Daoy (cell line): ENCODE data around the gene VDAC2. TPM values are rescaled to one million over a fixed set of nuclear protein-coding genes. Genes with fewer than 3 reads are reported as not detected.

Source experiments
- DNase-seq: peaks from one replicate; pipeline ENCODE4 v3.0.0-alpha.2; 2015; ENCODE audit warnings: low read depth
- total RNA-seq: library from RNA; depleted of rRNA; stranded (reverse); fragments of >200 nt; shearing (Covaris generic); gene quantifications from 2 replicates; pipeline ENCODE4 v1.2.3, GENCODE V29; 2014

The VDAC2 gene
- total RNA-seq, 1 experiment from 2014 or later = 177 TPM

- DNase-seq = peak; percentile 73
Observed at GRCh38 chr10:75230600-75231038, 20.0 kb downstream of the VDAC2 start.

- DNase-seq = no peak
Observed at GRCh38 chr10:75231672-75232581, 21.3 kb downstream of the VDAC2 start.

GRCh38 chr10:75233444-75234016, 22.9 kb downstream of the VDAC2 start:
- no peak for DNase-seq

DNA sequence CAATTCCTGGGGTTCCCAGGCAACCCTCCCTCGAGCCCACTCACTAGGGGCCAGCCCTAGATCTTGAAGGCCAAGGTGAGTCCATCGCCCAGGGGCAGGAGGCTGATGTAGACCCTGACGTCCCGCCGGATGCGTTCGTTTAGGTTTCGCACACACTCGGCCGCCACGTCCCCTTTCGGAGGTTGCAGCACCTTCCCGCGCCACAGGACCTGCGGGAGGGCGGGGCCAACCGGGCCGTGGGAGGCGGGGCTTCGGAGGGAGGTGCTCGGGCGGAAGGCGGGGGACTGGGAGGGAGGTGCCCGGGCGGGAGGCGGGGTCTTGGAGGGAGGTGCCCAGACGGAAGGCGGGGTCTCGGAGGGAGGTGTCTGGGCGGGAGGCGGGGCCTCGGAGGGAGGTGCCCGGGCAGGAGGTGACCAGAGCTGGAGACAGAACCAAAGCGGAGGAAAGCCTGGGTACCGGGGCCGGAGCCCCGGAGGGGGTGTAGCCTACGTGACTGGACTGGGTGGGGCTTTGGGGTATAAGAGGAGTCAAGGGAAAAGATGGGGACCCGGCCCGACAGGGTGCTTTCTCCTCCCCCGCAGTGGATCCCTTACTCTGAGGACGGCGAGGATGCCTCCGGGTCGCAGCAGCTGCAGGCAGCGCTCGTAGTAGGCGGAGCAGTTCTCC, 23.6 kb downstream of the VDAC2 start:
- DNase-seq = peak; percentile 91

GRCh38 chr10:75234683-75235374, 24.2 kb downstream of the VDAC2 start:
- DNase-seq = no peak

GRCh38 chr10:75235375-75236177, 25.0 kb downstream of the VDAC2 start, which contains the start of gene COMTD1:
COMTD1 (minus strand) TSS chr10:75235957; CDS start chr10:75235928, 29 bp downstream.
- peak; percentile 90 for DNase-seq

DNA sequence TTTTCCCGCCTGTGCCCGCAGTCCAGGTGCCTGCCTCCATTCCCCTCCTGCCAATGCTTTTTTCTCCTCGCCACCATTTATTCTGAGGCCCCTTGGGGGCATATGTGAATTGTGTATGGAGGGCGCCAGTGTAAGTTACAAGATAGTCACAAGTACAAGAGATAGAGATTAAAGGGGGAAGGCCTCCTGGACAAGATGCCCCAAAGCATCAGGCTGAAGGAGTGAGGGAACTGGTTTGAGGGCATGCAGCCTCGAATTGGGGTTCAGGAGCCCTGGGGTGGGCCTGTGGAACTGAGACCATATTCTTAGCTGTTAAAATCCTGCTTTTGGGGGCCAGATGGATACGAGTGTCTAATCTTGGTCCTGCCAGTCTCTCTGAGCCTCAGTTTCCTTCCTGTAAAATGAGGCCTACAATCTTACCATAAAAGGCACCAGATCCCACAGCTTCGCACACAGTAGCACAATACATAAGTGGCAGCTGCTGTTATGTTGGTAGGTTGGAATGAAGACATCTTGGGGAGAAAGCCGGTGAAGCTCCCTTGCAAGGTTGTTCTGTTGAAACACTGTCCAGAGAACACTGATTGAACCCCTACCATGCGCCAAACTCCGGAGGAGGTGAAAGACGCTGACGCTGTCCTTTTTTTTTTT, 25.7 kb downstream of the VDAC2 start:
- DNase-seq = no peak

DNA sequence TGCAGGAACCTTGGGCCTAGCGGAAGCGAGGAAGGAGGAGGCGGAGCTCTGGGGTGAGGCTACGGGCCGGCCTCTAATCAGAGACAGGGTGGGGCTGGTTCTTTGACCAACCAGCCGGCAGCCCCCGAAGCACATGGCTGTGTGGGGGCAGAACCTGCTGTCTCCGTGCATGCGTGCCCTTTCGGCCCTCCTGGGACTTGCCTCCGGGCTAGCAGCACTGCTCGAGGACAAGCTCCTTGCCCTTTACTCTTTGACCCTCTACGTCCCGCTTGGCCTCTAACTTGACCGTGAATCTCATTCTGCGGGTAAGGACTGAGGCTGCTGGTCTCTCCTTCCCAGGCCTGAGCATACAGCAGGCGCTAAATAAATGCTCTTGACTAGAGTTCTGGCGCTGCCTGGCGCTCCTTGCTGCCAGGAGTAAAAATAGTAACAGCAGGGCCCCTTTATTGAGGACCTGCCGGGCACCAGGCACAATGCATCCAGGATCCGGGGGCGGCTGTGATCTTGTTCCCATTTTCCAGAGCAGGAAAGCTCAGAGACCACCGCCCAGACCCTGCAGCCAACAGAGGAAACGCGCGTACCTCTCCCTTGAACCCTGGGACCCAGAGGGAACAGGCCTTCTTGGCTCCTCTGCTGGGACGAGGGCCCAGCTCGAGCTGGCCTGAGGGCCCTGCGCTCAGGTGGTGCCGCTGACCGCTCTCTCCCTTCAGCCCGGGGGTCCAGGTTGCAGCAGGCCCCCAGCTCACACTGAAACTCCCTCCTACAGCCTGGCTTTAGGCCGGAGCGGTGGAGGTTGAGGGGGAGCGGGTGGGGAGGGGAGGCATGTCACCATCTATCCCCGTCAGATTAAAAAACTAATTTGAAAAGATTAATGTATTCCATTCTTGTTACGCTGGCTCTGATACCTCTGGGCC, 27.8 kb downstream of the VDAC2 start:
- no peak for DNase-seq

DNA sequence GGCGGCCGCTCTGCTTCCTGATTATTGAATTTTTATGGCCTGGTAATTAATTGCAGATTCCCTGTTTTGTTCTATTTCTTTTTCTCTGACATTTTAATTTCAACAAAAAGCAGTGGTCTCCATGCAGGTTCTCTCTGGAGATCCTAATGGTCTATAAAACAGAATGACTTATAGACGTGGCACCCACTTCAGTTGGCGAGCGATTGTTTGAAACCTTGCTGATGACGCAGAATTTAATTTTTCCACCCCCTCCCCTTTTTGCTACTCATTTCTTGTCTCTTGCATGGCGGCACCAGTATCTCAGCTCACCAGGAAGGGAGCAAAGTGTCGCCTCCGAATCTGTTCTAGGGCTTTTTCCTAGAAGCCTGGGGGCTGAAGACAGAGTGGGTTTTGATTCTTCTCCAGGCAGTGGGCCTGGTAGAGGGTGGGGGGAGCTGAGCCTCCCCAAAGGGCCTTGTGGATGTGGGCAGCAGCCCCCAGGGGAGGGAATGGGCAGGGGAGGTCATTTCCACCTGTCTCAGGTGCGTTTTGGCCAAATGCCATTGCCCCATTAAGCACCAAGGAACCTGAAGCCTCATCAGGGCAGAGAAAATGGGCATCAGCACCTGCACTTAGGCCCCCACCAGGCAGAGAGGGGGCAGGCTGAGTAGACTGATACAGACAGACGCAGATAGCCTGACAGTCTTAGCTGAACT, 28.6 kb downstream of the VDAC2 start:
- DNase-seq = no peak

GRCh38 chr10:75240329-75241076, 29.9 kb downstream of the VDAC2 start:
- no peak for DNase-seq

GRCh38 chr10:75243426-75243825, 32.8 kb downstream of the VDAC2 start:
- DNase-seq = no peak

- DNase-seq = no peak
Observed at GRCh38 chr10:75244487-75245353, 34.1 kb downstream of the VDAC2 start.

GRCh38 chr10:75245354-75246250, 35.0 kb downstream of the VDAC2 start:
- DNase-seq = no peak

GRCh38 chr10:75246506-75246905, 35.9 kb downstream of the VDAC2 start:
- no peak for DNase-seq

DNA sequence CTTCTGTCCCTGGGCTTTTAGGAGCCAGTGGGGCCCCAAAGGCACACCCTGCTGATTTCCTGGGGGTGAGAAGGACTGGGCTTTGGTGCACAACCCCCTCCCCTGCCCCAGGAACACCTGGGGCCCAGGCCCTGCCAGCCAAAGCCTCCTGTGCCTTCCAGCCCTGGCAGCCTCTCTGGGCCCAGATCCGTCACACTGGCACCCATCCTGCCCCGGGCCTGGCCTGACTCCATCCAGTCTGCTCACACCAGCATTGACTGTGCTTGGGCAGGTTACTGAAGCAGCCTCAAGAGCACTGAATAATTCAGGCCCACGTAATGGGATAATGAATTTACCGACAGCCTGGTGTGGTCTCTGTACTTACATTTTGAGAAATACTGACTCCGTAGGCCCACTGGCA, 37.2 kb downstream of the VDAC2 start:
- no peak for DNase-seq

- no peak for DNase-seq
Observed at GRCh38 chr10:75250934-75251333, 40.3 kb downstream of the VDAC2 start.
